Activated T-cell treated with anti-CD3 and anti-CD28 coated beads, Interleukin-2, amount 50 U/mL, for 24 hours (primary cell): ENCODE data around the gene LTBP3.
A peak's percentile ranks its signal among the peaks of the same experiment; 100 is the strongest.
"Not testable (repeated sequence)": the region's sequence is repeated elsewhere in the genome, so short reads cannot be mapped to it uniquely, and the experiment has no call there.

Experiments
- DNase-seq: peaks from one replicate; pipeline ENCODE4 v3.0.0-alpha.2; 2020
- H3K27ac Mint-ChIP-seq: 2 replicates; pipeline ENCODE4 v1.8.0; 2020; ENCODE audit warnings: mild to moderate bottlenecking, mixed read lengths
- H3K27me3 Mint-ChIP-seq: 2 replicates; pipeline ENCODE4 v1.8.0; 2020; ENCODE audit warnings: mixed read lengths
- H3K36me3 Mint-ChIP-seq: 2 replicates; pipeline ENCODE4 v1.8.0; 2020; ENCODE audit warnings: low read depth, mixed read lengths
- H3K4me1 Mint-ChIP-seq: 2 replicates; pipeline ENCODE4 v1.8.0; 2020; ENCODE audit warnings: low read depth, mixed read lengths
- H3K4me3 Mint-ChIP-seq: 2 replicates; pipeline ENCODE4 v1.8.0; 2020; ENCODE audit warnings: mild to moderate bottlenecking, moderate library complexity, mixed read lengths
- H3K9me3 Mint-ChIP-seq: 2 replicates; pipeline ENCODE4 v1.8.0; 2020; ENCODE audit warnings: mixed read lengths

Gene LTBP3

DNA sequence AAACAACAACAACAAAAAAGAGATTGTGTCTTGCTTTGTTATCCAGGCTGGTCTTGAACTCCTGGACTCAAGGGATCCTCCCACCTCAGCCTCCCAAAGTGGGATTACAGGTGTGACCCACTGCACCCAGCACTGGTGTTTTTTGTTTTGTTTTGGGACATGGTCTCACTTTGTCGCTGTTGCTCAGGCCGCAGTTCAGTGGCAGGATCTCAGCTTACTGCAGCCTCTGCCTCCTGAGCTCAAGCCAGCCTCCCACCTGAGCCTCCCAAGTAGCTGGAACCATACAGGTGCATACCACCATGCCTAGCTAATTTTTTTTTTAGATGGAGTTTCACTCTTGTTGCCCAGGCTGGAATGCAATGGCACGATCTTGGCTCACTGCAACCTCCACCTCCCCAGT, 45.8 kb downstream of the LTBP3 start:
- H3K4me1 Mint-ChIP-seq, result peaks cover 31% of the 10 kb centered on the region
- not testable (repeated sequence) for H3K27me3 Mint-ChIP-seq, H3K27ac Mint-ChIP-seq, H3K9me3 Mint-ChIP-seq, H3K36me3 Mint-ChIP-seq, H3K4me3 Mint-ChIP-seq, DNase-seq

GRCh38 chr11:65506772-65507505, 51.2 kb downstream of the LTBP3 start:
- Mint-ChIP-seq H3K36me3 (no peaks in the 10 kb centered on the region), H3K27me3 (no peaks in the 10 kb centered on the region), H3K9me3 (no peaks in the 10 kb centered on the region), H3K4me1 (peaks cover 57% of the 10 kb centered on the region), H3K4me3 (no peak overlapping the region), H3K27ac (no peak overlapping the region)
- DNase-seq, result no peak

- no peaks in the 10 kb centered on the region for H3K36me3 Mint-ChIP-seq
- H3K27me3 Mint-ChIP-seq, result no peaks in the 10 kb centered on the region
- no peaks in the 10 kb centered on the region for H3K9me3 Mint-ChIP-seq
- no peak for DNase-seq
- H3K4me1 Mint-ChIP-seq, result peaks cover 57% of the 10 kb centered on the region
- H3K27ac Mint-ChIP-seq, result no peak overlapping the region
- H3K4me3 Mint-ChIP-seq, result no peak overlapping the region
Measured at GRCh38 chr11:65506290-65506771, 51.8 kb downstream of the LTBP3 start.

DNA sequence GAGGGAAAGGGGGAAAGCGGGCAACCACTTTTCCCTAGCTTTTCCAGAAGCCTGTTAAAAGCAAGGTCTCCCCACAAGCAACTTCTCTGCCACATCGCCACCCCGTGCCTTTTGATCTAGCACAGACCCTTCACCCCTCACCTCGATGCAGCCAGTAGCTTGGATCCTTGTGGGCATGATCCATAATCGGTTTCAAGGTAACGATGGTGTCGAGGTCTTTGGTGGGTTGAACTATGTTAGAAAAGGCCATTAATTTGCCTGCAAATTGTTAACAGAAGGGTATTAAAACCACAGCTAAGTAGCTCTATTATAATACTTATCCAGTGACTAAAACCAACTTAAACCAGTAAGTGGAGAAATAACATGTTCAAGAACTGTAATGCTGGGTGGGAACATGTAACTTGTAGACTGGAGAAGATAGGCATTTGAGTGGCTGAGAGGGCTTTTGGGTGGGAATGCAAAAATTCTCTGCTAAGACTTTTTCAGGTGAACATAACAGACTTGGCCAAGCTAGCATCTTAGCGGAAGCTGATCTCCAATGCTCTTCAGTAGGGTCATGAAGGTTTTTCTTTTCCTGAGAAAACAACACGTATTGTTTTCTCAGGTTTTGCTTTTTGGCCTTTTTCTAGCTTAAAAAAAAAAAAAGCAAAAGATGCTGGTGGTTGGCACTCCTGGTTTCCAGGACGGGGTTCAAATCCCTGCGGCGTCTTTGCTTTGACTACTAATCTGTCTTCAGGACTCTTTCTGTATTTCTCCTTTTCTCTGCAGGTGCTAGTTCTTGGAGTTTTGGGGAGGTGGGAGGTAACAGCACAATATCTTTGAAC, 52.5 kb downstream of the LTBP3 start:
- no peak overlapping the region for H3K27ac Mint-ChIP-seq
- H3K4me1 Mint-ChIP-seq, result peaks cover 54% of the 10 kb centered on the region
- H3K36me3 Mint-ChIP-seq, result no peaks in the 10 kb centered on the region
- H3K9me3 Mint-ChIP-seq, result no peaks in the 10 kb centered on the region
- H3K27me3 Mint-ChIP-seq, result no peaks in the 10 kb centered on the region
- no peak for DNase-seq
- no peak overlapping the region for H3K4me3 Mint-ChIP-seq

DNA sequence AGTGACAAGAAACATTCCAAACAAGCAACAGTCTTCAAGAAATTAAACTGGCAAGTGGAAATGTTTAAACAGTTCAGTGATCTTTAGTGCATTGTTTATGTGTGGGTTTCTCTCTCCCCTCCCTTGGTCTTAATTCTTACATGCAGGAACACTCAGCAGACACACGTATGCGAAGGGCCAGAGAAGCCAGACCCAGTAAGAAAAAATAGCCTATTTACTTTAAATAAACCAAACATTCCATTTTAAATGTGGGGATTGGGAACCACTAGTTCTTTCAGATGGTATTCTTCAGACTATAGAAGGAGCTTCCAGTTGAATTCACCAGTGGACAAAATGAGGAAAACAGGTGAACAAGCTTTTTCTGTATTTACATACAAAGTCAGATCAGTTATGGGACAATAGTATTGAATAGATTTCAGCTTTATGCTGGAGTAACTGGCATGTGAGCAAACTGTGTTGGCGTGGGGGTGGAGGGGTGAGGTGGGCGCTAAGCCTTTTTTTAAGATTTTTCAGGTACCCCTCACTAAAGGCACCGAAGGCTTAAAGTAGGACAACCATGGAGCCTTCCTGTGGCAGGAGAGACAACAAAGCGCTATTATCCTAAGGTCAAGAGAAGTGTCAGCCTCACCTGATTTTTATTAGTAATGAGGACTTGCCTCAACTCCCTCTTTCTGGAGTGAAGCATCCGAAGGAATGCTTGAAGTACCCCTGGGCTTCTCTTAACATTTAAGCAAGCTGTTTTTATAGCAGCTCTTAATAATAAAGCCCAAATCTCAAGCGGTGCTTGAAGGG, 53.3 kb downstream of the LTBP3 start:
- DNase-seq, result no peak
- no peaks in the 10 kb centered on the region for H3K9me3 Mint-ChIP-seq
- H3K27me3 Mint-ChIP-seq, result no peaks in the 10 kb centered on the region
- no peak overlapping the region for H3K27ac Mint-ChIP-seq
- H3K36me3 Mint-ChIP-seq, result no peaks in the 10 kb centered on the region
- H3K4me1 Mint-ChIP-seq, result peaks cover 51% of the 10 kb centered on the region
- no peak overlapping the region for H3K4me3 Mint-ChIP-seq

DNA sequence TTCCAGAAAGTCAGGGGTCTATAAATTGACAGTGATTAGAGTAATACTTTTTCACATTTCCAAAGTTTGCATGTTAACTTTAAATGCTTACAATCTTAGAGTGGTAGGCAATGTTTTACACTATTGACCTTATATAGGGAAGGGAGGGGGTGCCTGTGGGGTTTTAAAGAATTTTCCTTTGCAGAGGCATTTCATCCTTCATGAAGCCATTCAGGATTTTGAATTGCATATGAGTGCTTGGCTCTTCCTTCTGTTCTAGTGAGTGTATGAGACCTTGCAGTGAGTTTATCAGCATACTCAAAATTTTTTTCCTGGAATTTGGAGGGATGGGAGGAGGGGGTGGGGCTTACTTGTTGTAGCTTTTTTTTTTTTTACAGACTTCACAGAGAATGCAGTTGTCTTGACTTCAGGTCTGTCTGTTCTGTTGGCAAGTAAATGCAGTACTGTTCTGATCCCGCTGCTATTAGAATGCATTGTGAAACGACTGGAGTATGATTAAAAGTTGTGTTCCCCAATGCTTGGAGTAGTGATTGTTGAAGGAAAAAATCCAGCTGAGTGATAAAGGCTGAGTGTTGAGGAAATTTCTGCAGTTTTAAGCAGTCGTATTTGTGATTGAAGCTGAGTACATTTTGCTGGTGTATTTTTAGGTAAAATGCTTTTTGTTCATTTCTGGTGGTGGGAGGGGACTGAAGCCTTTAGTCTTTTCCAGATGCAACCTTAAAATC, 54.0 kb downstream of the LTBP3 start:
- Mint-ChIP-seq H3K27ac (no peak overlapping the region), H3K4me1 (peaks cover 47% of the 10 kb centered on the region), H3K9me3 (no peaks in the 10 kb centered on the region), H3K27me3 (no peaks in the 10 kb centered on the region), H3K36me3 (no peaks in the 10 kb centered on the region), H3K4me3 (no peak overlapping the region)
- no peak for DNase-seq

DNA sequence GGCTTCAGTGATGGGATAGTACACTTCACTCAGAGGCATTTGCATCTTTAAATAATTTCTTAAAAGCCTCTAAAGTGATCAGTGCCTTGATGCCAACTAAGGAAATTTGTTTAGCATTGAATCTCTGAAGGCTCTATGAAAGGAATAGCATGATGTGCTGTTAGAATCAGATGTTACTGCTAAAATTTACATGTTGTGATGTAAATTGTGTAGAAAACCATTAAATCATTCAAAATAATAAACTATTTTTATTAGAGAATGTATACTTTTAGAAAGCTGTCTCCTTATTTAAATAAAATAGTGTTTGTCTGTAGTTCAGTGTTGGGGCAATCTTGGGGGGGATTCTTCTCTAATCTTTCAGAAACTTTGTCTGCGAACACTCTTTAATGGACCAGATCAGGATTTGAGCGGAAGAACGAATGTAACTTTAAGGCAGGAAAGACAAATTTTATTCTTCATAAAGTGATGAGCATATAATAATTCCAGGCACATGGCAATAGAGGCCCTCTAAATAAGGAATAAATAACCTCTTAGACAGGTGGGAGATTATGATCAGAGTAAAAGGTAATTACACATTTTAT, 54.7 kb downstream of the LTBP3 start:
- H3K27ac Mint-ChIP-seq, result no peak overlapping the region
- no peak overlapping the region for H3K4me3 Mint-ChIP-seq
- peaks cover 47% of the 10 kb centered on the region for H3K4me1 Mint-ChIP-seq
- H3K36me3 Mint-ChIP-seq, result no peaks in the 10 kb centered on the region
- no peaks in the 10 kb centered on the region for H3K9me3 Mint-ChIP-seq
- H3K27me3 Mint-ChIP-seq, result no peaks in the 10 kb centered on the region
- no peak for DNase-seq

DNA sequence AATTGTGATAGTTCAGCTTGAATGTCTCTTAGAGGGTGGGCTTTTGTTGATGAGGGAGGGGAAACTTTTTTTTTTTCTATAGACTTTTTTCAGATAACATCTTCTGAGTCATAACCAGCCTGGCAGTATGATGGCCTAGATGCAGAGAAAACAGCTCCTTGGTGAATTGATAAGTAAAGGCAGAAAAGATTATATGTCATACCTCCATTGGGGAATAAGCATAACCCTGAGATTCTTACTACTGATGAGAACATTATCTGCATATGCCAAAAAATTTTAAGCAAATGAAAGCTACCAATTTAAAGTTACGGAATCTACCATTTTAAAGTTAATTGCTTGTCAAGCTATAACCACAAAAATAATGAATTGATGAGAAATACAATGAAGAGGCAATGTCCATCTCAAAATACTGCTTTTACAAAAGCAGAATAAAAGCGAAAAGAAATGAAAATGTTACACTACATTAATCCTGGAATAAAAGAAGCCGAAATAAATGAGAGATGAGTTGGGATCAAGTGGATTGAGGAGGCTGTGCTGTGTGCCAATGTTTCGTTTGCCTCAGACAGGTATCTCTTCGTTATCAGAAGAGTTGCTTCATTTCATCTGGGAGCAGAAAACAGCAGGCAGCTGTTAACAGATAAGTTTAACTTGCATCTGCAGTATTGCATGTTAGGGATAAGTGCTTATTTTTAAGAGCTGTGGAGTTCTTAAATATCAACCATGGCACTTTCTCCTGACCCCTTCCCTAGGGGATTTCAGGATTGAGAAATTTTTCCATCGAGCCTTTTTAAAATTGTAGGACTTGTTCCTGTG, 55.4 kb downstream of the LTBP3 start:
- no peak overlapping the region for H3K27ac Mint-ChIP-seq

DNA sequence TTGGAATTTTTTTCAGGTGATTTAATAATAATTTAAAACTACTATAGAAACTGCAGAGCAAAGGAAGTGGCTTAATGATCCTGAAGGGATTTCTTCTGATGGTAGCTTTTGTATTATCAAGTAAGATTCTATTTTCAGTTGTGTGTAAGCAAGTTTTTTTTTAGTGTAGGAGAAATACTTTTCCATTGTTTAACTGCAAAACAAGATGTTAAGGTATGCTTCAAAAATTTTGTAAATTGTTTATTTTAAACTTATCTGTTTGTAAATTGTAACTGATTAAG, 55.9 kb downstream of the LTBP3 start:
- Mint-ChIP-seq H3K4me1 (peaks cover 39% of the 10 kb centered on the region), H3K9me3 (no peaks in the 10 kb centered on the region), H3K27ac (no peak overlapping the region), H3K27me3 (no peaks in the 10 kb centered on the region), H3K36me3 (peaks cover 8% of the 10 kb centered on the region), H3K4me3 (no peak overlapping the region)
- DNase-seq, result no peak

More for the DNA sequence above, 55.4 kb downstream of the LTBP3 start:
- DNase-seq, result no peak
- Mint-ChIP-seq H3K4me3 (no peak overlapping the region), H3K4me1 (peaks cover 43% of the 10 kb centered on the region), H3K36me3 (peaks cover 6% of the 10 kb centered on the region), H3K27me3 (no peaks in the 10 kb centered on the region), H3K9me3 (no peaks in the 10 kb centered on the region)

- H3K4me3 Mint-ChIP-seq, result no peak overlapping the region
- no peaks in the 10 kb centered on the region for H3K9me3 Mint-ChIP-seq
- no peak for DNase-seq
- no peaks in the 10 kb centered on the region for H3K27me3 Mint-ChIP-seq
- peaks cover 8% of the 10 kb centered on the region for H3K36me3 Mint-ChIP-seq
- H3K27ac Mint-ChIP-seq, result no peak overlapping the region
- H3K4me1 Mint-ChIP-seq, result peaks cover 39% of the 10 kb centered on the region
Measured at GRCh38 chr11:65501472-65502273, 56.5 kb downstream of the LTBP3 start.

GRCh38 chr11:65501186-65501471, 57.0 kb downstream of the LTBP3 start:
- Mint-ChIP-seq H3K27ac (no peak overlapping the region), H3K4me3 (no peak overlapping the region), H3K27me3 (no peaks in the 10 kb centered on the region), H3K9me3 (no peaks in the 10 kb centered on the region), H3K36me3 (peaks cover 8% of the 10 kb centered on the region), H3K4me1 (peaks cover 39% of the 10 kb centered on the region)
- no peak for DNase-seq

DNA sequence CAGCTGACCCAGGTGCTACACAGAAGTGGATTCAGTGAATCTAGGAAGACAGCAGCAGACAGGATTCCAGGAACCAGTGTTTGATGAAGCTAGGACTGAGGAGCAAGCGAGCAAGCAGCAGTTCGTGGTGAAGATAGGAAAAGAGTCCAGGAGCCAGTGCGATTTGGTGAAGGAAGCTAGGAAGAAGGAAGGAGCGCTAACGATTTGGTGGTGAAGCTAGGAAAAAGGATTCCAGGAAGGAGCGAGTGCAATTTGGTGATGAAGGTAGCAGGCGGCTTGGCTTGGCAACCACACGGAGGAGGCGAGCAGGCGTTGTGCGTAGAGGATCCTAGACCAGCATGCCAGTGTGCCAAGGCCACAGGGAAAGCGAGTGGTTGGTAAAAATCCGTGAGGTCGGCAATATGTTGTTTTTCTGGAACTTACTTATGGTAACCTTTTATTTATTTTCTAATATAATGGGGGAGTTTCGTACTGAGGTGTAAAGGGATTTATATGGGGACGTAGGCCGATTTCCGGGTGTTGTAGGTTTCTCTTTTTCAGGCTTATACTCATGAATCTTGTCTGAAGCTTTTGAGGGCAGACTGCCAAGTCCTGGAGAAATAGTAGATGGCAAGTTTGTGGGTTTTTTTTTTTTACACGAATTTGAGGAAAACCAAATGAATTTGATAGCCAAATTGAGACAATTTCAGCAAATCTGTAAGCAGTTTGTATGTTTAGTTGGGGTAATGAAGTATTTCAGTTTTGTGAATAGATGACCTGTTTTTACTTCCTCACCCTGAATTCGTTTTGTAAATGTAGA, 57.6 kb downstream of the LTBP3 start:
- Mint-ChIP-seq H3K27me3 (no peaks in the 10 kb centered on the region), H3K4me3 (no peak overlapping the region), H3K36me3 (peaks cover 8% of the 10 kb centered on the region), H3K4me1 (peaks cover 38% of the 10 kb centered on the region), H3K9me3 (no peaks in the 10 kb centered on the region), H3K27ac (no peak overlapping the region)
- DNase-seq, result peak; percentile 73
